Upper lobe of right lung (tissue), 1 donor: ENCODE results near the gene SMAD3. TPM values are rescaled to one million over a fixed set of nuclear protein-coding genes. Genes with fewer than 3 reads are reported as not detected.
"Not testable (repeated sequence)": the region's sequence is repeated elsewhere in the genome, so short reads cannot be mapped to it uniquely, and the experiment has no call there.

Source experiments
- ATAC-seq: fragments of 200-7000 bp; cut with Tn5 transposase; one replicate; pipeline ENCODE4 v1.9.1; 2020; ENCODE audit warnings: mild to moderate bottlenecking, moderate library complexity
- DNase-seq: peaks from one replicate; pipeline ENCODE4 v3.0.0-alpha.2; 2020
- H3K27ac ChIP-seq: fragments of 200-600 bp; one replicate; pipeline ENCODE4 v1.8.0; 2022
- H3K27me3 ChIP-seq: fragments of 200-600 bp; one replicate; pipeline ENCODE4 v1.8.0; 2022; ENCODE audit warnings: mild to moderate bottlenecking
- H3K36me3 ChIP-seq: fragments of 200-600 bp; one replicate; pipeline ENCODE4 v1.8.0; 2022
- H3K4me1 ChIP-seq: fragments of 200-600 bp; one replicate; pipeline ENCODE4 v1.8.0; 2022
- H3K4me3 ChIP-seq: fragments of 200-600 bp; one replicate; pipeline ENCODE4 v1.8.0; 2022; ENCODE audit warnings: mild to moderate bottlenecking
- H3K9me3 ChIP-seq: fragments of 200-600 bp; one replicate; pipeline ENCODE4 v1.8.0; 2022
- intact Hi-C: fragments of 100-400 bp; cut with DNase I; formaldehyde crosslinking; loops from one replicate; pipeline ENCODE4 v1.11.0; 2022
- total RNA-seq: library from RNA; stranded (reverse); fragmentation: NEBNext Ultra II Directional; extraction: Animal tissue kit (Norgen Biotek cat#: 25700); gene quantifications from one replicate; pipeline ENCODE4 v1.2.1, GENCODE V29; 2021
- TF ChIP-seq, protein P1 (sequence below): fragments of 200-600 bp; IDR thresholded peaks from one replicate; pipeline ENCODE4 v1.8.0; 2022; ENCODE audit warnings: antibody characterized with exemption
- donor health status: DM: no; HTN: yes; CAD: no; lungs with severe emphysema.

SMAD3 gene
- total RNA-seq, 1 donor from 2014 or later, result 31.6 TPM

DNA sequence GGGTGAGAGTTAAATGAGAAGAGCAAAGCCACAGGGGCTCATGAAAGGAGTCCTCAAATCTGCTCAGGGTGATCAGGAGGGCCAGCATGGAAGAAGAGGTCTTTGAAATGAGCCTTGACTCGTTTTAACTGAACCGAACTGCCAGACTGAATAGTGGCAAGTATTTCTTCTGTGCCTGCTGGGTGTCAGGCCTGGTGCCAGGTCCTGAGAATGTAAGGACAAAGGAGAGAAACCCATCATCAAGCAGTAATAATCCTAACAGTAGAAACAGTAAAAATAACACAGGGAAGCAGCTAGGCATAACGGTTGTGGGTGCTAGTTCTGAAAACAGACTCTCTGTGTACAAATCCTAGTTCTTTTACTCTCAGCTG lies 40.4 kb upstream of the SMAD3 start:
- Histone ChIP-seq H3K4me3 (no peak overlapping the region), H3K4me1 (peaks cover 39% of the 10 kb centered on the region), H3K27ac (peak overlapping the region; percentile 25), H3K9me3 (no peaks in the 10 kb centered on the region), H3K27me3 (no peaks in the 10 kb centered on the region), H3K36me3 (no peaks in the 10 kb centered on the region)
- TF ChIP-seq, protein P1, sequence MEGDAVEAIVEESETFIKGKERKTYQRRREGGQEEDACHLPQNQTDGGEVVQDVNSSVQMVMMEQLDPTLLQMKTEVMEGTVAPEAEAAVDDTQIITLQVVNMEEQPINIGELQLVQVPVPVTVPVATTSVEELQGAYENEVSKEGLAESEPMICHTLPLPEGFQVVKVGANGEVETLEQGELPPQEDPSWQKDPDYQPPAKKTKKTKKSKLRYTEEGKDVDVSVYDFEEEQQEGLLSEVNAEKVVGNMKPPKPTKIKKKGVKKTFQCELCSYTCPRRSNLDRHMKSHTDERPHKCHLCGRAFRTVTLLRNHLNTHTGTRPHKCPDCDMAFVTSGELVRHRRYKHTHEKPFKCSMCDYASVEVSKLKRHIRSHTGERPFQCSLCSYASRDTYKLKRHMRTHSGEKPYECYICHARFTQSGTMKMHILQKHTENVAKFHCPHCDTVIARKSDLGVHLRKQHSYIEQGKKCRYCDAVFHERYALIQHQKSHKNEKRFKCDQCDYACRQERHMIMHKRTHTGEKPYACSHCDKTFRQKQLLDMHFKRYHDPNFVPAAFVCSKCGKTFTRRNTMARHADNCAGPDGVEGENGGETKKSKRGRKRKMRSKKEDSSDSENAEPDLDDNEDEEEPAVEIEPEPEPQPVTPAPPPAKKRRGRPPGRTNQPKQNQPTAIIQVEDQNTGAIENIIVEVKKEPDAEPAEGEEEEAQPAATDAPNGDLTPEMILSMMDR, result no peak
- intact Hi-C loops, result no loop called here
- DNase-seq (no peak), ATAC-seq (no peak)

DNA sequence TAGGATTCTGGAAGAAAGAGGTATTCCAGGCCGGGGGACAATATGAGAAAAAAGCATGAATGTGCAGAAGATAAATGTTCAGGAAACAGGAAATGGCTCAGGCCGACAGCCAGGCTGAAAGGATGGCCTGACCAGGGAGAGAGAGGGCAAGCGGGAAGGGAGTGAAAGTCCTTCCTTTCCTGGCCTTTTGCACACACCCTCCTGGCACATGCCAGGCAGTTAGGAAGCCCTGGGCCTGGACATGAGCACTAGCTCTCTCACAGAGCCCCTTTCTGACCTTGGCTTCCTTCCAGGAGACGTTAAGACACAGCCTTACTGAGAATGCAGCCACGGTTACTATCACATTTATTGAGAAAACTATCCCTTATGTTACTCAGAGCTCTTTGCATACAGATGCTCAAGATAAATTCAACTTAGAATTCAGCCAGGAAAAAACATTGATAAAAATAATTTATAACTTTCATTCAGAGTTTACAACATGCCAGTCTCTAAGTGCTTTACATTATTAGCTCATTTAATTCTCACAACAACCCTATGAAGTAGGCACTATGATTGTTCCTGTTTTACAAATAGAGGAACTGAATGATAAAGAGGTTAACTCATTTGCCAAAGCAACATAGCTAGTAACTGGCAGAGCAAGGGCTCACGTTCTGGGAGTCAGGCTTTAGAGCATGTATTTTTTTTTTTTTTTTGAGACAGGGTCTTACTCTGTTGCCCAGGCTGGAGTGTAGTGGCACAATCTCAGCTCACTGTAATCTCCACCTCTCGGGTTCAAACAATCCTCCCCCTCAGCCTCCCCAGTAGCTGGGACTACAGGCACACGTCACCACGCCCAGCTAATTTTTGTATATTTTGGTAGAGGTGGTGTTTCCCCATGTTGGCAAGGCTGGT lies 39.4 kb upstream of the SMAD3 start:
- peak; percentile 63 for ATAC-seq
- H3K4me1 ChIP-seq, result peaks cover 39% of the 10 kb centered on the region
- no peak for DNase-seq
- TF ChIP-seq, protein P1, result no peak
- H3K9me3 ChIP-seq, result no peaks in the 10 kb centered on the region
- H3K27ac ChIP-seq, result peak overlapping the region; percentile 25
- no peaks in the 10 kb centered on the region for H3K27me3 ChIP-seq
- no peak overlapping the region for H3K4me3 ChIP-seq
- no peaks in the 10 kb centered on the region for H3K36me3 ChIP-seq
- intact Hi-C loops, result no loop called here

DNA sequence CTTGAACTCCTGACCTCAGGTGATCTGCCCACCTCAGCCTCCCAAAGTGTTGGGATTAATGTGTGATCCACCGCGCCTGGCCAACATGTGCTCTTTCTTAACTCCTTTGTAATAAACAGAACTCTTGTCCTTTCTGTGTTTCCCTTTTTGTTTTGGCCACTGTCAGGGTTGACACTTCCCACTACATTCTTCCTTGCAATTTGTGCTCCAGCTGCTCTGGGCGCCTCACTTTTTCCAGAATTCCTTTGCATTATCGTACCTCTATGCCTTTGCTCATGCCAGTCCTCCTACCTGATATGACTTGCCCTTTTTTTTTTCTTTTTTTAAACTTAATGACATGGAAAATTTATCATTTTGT lies 38.8 kb upstream of the SMAD3 start:
- H3K27me3 ChIP-seq, result no peaks in the 10 kb centered on the region
- peak; percentile 18 for ATAC-seq
- H3K4me1 ChIP-seq, result peaks cover 39% of the 10 kb centered on the region
- H3K4me3 ChIP-seq, result no peak overlapping the region
- no peaks in the 10 kb centered on the region for H3K36me3 ChIP-seq
- DNase-seq, result no peak
- TF ChIP-seq, protein P1, result no peak
- H3K9me3 ChIP-seq, result no peaks in the 10 kb centered on the region
- intact Hi-C loops, result no loop called here
- peak overlapping the region; percentile 18 for H3K27ac ChIP-seq

DNA sequence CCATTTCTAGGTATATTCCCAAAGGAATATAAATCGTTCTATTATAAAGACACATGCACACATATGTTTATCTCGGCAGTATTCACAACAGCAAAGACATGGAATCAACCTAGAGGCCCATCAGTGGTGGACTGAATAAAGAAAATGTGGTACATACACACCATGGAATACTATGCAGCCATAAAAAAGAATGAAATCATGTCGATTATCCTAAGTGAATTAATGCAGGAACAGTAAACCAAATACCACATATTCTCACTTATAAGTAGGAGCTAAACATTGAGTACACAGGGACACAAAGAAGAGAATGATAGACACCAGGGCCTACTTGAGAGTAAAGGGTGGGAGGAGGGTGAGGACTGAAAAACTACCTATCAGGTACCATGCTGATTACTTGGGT lies 37.0 kb upstream of the SMAD3 start:
- H3K36me3 ChIP-seq, H3K4me3 ChIP-seq, H3K27ac ChIP-seq, H3K27me3 ChIP-seq, H3K9me3 ChIP-seq, intact Hi-C loops, DNase-seq, ATAC-seq: not testable (repeated sequence)
- H3K4me1 ChIP-seq, result peaks cover 43% of the 10 kb centered on the region

DNA sequence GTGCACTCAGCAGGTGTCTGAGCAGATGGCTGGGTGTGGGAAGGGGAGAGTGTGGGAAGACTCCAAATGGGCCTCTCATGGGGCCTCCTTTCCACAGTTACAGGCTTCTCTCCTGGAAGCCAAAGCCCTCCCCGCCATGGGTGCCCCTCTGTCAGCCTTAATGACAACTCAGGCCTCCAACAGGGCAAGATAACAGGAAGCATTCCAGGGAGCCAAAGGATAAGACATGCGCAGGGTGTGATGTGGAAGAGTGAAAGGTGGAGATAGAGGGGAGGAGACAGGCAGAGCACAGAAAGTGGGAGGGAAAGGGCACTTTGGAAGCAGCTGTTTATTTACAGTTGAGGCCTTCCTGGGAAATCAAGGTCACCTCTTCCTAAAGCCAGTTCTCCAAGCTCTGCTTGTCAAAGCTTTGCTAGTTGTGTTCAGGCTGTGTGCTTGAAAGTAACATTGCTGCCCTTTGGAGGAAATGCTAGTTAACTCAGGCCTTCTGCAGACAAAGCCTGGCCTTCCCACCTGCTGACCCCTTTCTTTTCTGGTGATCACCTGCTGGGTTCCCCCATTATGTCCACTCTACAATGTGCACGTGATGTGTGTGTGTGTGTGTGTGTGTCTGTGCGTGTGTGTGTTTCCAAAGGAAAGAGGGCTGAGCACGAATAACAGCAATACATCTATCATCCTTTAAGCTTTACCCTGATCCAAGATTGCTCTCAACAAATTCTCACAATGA lies 35.2 kb upstream of the SMAD3 start:
- peaks cover 4% of the 10 kb centered on the region for H3K27me3 ChIP-seq
- TF ChIP-seq, protein P1, result no peak
- no peaks in the 10 kb centered on the region for H3K36me3 ChIP-seq
- no peaks in the 10 kb centered on the region for H3K9me3 ChIP-seq
- H3K4me3 ChIP-seq, result no peak overlapping the region
- DNase-seq (no peak), ATAC-seq (no peak)
- H3K27ac ChIP-seq, result no peak overlapping the region
- intact Hi-C loops, result no loop called here
- H3K4me1 ChIP-seq, result peaks cover 26% of the 10 kb centered on the region

DNA sequence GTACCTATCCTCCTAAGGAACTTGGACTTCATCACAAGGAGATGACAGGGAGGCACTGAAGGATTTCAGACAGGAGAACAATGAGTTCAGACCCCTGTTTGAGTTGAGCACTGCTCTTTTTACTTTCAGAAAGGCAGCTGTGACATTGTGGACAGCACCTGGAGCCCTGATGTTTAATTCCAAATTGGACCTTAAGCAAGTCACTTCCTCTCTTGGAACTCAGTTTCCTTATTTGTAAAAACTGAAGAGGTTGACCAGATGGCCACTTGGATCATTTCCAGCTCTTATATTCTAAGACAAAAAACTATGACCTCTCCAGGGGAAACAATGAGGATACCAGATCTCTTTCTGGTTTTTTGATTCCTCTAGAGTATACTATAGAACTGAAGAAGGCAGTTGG lies 34.1 kb upstream of the SMAD3 start:
- Histone ChIP-seq H3K27ac (no peak overlapping the region), H3K4me1 (peaks cover 14% of the 10 kb centered on the region), H3K4me3 (no peak overlapping the region), H3K36me3 (no peaks in the 10 kb centered on the region), H3K9me3 (no peaks in the 10 kb centered on the region), H3K27me3 (peaks cover 4% of the 10 kb centered on the region)
- no peak for DNase-seq
- intact Hi-C loops, result no loop called here
- no peak for ATAC-seq
- TF ChIP-seq, protein P1, result no peak
